GM12874 (cell line): ENCODE data around the gene TLE5.

Experiments used
- TF ChIP-seq, protein P1 (sequence below): IDR thresholded peaks from 2 replicates; pipeline ENCODE4 v1.5.1; 2011; ENCODE audit warnings: low read depth, mild to moderate bottlenecking, control low read depth, low read length, moderate library complexity; ENCODE audit not compliant: insufficient read depth

Gene TLE5

DNA sequence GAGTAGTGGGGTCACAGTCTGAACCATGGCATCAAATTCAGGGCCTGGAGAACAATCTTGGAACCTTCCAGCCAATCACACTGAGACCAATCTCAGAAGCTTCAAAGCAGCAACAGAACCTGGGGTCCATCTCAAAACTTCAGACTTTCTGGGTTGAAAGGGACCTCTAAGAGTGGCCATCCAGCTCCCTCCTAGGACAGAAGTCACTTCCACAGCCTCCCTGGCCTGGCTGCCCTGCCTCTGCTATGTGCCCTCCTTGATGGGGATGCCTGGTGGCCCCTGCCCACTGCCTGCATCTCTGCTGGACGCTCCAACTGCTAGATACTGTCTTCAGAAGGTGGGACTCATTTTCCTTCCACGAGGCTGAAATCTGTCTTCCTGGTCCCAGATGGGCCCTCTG, 35.0 kb downstream of the TLE5 start:
- TF ChIP-seq, protein P1, sequence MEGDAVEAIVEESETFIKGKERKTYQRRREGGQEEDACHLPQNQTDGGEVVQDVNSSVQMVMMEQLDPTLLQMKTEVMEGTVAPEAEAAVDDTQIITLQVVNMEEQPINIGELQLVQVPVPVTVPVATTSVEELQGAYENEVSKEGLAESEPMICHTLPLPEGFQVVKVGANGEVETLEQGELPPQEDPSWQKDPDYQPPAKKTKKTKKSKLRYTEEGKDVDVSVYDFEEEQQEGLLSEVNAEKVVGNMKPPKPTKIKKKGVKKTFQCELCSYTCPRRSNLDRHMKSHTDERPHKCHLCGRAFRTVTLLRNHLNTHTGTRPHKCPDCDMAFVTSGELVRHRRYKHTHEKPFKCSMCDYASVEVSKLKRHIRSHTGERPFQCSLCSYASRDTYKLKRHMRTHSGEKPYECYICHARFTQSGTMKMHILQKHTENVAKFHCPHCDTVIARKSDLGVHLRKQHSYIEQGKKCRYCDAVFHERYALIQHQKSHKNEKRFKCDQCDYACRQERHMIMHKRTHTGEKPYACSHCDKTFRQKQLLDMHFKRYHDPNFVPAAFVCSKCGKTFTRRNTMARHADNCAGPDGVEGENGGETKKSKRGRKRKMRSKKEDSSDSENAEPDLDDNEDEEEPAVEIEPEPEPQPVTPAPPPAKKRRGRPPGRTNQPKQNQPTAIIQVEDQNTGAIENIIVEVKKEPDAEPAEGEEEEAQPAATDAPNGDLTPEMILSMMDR: no peak

DNA sequence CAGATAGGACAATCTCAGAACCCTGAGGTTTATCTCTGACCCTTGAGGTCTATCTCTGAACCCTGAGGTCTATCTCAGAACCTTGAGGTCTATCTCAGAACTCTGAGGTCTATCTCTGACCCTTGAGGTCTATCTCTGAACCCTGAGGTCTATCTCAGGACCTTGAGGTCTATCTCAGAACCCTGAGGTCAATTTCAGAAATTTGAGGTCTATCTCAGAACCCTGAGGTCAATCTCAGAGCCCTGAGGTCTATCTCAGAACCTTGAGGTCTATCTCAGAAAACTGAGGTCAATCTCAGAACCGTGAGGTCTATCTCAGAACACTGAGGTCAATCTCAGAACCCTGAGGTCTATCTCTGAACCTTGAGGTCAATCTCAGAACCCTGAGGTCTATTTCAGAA, 35.5 kb downstream of the TLE5 start:
- TF ChIP-seq, protein P1: no peak

DNA sequence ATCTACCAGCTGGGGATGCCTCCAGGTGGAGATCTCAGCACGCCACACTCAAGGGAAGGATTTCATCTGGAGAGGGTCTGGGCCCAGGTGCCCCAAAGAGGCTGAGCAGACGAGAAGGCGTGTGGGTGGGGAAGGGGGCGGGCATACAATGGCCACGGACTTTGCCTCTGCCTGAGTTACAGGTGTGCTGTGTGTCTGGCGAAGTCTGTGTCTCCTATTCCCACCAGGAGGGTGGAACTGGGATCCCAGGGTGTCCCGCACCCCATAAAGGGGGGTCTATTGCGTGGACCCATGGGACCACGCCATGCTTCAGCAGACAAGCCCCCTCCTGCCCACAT, 36.8 kb downstream of the TLE5 start:
- TF ChIP-seq, protein P1: no peak

DNA sequence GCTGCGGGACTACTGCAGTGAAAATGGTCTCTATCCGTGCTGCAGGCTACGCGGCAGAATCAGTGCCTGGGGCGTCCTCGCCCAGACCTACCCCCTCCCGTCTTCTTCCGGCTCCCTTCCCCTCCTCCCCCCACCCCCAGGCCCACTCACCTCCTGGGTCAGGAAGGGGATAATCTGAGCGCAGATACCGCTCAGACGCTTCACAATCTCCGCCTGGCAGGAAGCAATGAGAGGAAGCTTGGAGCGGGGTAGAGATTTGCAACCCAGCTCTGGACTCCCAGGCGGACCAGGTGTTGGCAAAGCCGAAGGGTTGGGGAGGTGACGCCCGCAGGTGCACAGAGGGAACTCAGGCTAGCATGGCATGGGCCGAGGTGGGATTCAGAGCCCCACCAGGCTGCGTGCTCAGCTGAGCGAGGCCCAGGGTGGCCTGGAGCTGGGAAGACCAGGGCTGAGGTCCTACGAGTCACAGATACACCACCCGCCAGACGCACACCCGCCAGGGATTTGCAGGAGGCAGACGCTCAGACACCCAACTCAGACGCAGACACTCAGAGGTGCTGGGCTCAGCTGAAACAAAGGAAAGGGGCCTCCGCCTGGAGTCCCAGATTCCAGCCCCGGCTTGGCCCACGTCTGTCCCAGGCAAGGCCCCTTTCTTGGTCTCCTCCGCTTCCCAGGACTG, 37.3 kb downstream of the TLE5 start:
- TF ChIP-seq, protein P1: no peak

DNA sequence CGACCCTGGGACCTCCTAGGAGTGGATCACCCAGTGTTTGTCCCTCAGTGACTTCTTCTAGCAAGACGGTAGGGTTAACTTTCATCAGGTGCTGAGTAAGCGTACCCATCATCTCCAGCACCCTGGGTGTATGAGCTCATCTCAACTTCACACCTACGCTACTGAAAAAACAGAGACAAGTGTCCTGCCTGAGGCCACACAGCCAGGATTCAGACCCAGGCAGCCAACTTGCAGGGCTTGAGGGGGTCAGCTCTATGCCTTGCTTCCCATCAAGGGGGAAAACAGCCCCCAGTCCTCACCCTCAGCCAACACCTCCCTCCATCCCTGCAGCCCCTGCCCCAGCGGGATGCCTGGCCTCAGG, 37.8 kb downstream of the TLE5 start:
- TF ChIP-seq, protein P1: no peak

DNA sequence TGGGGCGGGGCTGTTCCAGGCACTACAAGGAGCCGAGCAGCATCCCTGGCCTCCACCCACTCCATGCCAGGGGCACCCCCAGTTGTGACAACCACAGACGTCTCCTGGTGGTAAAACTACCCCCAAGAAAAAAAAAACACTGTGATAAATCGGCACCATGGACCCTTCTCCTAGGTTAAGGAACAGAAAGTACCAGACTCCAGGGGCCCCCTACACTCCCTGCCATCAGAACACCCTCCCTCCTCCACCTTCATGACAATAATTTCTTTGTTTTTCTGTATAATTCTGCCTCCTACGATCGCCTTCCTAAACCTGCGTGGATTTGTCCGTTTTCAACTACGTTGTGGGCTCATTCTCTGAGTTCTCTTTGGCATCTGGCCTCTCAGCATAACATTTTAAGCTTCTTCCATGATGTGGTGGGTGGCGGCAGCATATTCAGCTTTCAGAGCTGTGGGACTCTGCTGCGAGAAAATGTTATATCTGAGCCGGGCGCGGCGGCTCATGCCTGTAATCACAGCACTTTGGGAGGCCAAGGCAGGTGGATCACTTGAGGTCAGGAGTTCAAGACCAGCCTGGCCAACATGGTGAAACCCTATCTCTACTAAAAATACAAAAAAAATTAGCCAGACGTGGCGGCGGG, 41.9 kb downstream of the TLE5 start:
- TF ChIP-seq, protein P1: no peak

DNA sequence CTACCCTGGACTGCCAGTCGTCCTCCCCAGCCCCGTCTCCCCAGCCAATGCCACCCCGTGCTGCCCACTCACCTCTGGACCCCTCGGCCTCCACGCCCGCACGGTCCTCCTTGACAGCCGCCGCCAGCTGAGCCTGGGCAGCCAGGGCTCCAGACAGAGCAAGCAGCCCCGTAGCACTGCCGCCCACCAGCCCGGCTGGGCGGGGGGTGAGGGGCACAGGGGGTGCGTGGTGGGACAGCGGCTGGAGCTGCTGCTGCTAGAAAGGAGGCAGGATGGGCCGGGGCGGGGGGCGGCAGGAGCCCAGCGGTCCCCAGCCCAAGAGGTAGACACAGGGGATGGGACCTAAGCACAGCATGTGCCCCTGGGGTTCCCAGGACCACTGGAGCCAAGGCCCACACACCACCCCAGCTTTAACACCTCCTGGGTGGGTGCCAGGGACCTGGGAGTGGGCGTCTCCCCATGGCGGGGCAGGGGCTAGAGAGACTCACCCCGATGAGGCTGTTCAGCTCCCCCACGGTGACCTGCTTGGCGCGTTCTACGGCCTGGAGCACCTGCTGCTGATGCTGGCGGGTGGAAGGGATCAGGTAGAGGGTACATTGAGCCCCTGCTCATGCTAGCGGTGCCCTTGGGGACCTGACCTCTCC, 43.0 kb downstream of the TLE5 start:
- TF ChIP-seq, protein P1: no peak
